CD1c-positive myeloid dendritic cell (primary cell): Measurements from ENCODE around the gene HACD2.

ENCODE experiments used
- DNase-seq: peaks from one replicate; pipeline ENCODE4 v3.0.0-alpha.2; 2016; ENCODE audit errors: extremely low spot score

HACD2 gene, protein sequence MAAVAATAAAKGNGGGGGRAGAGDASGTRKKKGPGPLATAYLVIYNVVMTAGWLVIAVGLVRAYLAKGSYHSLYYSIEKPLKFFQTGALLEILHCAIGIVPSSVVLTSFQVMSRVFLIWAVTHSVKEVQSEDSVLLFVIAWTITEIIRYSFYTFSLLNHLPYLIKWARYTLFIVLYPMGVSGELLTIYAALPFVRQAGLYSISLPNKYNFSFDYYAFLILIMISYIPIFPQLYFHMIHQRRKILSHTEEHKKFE

DNA sequence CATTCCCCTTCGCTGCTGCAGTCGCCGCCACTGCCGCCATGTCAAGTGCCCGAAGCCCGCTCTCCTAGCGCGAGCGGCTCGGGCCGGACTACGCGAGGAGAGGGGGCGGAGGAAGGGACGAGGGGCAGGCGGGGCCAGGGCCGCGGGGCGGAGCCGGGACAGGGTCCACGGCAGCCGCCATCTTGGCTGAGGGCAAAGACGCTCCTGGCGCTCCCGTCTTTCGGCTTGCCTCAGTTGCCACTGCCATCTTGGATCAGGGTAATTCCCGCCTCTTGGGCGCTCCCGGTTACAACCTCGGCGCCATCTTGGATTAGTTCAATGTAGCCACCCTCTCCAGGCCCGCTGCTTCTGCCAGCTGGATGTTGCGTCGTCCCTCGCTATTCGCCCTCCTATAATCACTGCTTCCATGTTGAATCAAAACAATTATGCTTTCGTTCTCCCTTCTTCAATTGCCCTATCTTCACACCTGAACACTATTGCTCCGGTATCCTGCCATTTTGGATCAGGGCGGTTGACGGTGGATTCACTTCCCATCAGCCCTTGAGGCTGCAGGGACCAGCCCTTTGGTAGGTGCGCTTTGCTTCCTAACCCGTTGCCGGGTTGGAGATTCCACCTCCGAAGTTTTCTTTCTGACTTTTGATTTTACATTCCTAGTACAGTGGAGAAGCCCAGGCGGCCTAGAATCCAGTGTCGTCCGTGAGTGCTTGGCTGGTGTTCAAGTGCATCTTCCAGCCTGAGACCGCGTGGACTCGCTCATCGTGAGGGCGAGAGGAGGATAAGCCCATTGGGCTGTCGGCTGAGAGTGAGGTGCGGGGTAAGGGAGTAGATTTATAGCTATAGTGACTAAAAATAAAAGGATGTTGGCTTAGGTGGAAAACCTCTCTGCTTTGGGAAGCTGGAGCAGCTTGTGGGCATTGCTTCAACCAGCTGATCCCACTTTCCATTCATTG, at the start of gene HACD2:
Gene HACD2 (minus strand): TSS at position 66 of the 950 bp plus-strand sequence. CDS start 26 bp downstream, at position 40.
- DNase-seq = peak; percentile 98

DNA sequence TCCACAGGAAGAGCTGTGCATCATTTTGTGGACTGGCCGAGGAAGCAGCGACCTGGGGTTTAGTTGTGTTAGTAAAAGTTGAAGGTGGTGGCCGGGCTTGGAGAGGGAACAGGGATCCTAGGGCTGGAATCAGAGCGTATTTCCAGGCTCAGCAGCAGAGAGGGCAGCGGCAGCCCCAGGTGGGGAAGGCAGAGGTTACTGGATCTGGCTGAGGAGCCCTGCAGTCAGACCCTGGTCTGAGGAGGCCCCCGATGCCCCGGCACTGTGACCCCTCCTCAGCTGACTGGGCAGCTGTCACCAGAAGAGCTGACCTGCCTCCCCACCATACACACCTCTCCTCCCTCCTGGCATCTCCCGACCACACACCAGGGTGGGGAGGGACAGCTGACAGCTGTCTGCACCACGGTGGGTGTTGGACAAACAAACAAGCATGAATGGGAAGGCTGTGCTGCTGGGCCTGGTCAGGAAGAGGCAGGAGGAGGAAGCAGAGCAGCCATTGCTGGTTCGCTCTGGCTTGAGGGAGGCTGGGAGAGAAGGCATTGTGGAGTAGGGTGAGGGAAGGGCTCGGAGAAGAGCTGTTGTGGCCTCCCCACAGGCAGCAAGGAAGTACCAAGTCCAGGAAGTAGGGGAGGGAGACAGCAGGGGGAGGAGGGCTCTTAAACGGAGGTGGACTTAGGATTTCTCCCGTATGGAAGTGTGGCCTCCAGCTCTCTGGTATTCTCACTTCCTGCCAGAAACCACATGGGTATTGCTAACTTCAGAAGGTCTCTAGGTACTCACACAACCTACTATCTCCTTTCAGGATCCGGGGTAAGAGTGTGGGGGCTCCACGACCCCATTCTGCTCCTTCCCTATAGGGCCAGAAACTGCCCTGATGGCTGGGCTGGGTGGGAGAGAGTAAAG, 49.5 kb upstream of the HACD2 start:
- DNase-seq = no peak

DNA sequence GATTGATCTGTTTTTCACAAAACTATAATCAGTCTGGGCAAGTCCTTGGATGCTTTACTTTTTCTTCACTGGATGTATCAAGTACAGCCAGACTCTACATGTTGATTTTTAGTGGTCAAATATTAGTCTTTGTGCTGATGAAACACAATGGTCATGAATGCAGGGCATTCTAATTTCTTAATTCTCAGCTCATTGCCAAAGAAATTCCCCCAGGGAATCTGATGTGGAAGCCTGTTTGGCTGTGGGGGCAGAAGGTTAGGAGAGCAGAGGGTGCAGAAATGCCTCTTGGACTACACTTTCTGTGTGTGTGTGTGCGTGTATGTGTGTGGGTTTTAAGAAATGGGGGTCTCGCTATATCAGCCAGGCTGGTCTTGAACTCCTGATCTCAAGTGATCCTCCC, 48.7 kb upstream of the HACD2 start:
- DNase-seq = no peak

DNA sequence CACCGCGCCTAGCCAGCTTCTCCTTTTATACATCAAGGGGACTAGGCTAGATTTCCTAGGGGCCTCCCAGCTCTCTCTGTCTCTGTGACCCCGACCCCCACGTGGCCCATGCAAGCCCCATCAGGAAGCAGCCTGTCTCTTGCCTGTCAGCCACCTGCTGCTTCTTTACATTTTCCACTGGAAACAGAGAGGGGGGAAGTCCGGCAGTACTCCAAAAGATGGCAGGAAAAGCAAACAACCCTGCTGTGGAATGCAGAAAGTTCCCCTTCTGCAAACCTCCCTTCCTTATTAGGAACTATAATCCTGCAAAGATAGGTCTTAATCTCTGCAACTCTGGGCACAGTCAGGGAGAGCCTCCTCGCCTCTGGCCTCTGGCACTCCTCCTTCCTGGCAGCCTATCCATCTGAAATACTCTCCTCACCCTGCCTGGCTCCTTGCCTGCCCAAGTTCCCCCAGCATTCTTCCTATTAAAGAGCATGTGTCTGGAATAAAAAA, 47.4 kb upstream of the HACD2 start:
- DNase-seq = no peak

DNA sequence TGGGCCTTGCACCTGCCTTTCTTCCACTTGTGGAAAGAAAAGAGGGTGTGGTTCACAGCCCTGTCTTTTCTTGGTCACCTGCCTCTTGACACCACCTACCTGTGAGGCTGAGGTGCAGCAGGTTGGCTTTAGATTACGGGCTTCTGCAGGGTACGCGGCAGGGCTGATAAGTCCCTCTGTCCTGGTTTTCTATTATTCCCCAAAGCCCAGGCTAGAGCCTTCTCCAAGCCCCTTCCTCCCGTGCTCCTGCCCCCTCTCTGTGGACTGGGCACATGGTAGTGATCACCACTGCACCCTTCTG, 44.8 kb upstream of the HACD2 start:
- DNase-seq = no peak

DNA sequence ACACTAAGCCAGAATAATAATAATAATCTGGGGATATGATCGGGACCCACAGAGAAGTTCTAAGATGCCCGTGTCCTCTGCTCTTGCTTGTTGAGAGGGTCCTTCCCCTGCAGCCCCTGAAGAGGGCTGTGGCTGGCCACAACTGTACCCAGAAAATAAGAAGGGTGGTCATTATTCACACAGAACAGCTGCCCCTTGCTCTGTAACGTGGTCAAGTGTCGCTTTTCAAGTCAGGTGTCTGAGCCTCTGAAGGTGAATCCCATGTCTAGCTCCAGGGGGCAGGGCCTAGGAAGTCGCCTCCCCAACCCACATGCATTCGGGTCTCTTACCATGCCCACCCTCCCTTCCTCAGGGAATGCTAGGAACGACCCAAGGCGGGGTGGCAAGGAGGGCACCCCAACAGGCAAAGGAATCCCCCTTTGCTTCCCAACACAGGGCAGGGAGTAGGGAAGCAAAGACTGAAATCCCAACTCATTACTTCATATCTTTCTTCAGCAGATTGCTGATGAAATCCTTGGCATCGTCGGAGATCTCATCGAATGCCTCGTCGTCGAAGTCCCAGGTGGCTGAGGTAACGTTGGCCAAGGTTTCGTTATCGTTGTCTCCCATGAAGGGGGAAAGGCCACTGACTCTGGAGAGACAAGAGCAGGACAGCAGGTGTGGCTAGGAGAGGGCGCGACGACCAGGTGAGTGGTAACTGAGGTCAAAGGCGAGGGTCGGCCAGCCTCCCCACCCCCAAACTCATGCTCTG, 44.3 kb upstream of the HACD2 start:
- DNase-seq = no peak

DNA sequence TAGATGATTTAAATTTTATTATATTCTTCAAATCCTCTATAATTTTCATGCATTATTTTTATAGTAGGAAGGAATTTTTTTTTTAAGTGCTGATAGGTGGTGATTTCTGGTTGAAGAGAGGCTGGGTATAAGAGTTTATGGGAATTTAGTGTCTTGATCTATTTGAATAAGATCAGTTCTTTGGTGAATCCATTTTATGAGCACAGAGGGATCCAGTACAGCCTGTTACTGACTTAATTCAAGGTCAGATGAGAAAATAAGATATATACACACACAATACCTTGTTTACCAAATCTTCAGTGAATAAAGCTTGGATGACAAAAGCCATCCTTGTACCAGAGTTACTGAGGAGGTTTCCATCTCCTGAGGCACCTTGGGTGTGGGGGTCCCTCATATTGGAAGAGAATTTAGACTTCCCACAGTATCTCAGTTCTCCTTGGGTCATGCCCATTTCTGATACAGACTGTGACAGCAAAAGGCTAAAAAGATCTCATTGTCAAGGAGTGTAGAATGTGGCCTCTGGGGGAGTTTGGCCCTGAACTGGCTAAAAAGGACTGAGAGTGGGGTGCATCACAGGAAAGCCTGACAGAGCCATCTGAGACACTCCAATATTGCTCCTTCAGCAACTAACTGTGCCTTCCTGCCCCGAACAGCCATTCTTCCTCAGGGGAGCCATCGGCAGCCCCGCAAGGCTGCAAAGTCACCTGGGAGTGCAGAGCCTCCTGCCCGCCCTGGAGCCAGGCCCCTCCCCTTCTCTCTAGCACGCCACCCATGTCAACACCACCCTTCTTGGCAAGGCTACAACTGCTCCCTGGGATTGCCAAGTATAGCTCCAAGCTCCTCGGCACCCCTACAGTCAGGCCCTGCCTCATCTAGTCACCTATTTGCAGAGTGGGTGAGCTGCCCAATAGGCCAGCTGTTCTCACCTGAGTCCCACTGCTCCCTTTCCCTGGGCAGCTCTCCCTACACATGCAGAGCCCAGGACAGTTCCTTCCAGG, 43.1 kb upstream of the HACD2 start:
- no peak for DNase-seq

DNA sequence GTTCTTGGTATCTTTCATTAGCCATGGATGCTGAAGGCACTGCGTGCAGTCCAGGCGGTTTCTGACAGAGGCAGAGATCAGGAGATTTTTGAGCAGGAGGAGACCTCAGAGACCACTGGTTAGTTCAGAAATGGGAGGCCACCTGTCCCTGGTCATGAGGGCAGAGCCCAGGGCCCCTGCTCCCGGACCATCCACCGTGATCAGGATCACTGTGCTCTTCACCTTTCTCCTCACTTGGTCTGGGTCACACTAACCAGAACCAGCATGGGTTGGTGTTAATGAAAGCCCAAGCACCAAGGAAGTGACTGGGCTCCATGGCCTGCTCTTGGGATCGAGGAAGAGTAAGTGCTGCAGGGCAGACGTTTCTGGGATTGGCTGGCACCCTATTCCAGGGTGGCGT, 42.0 kb upstream of the HACD2 start:
- no peak for DNase-seq

DNA sequence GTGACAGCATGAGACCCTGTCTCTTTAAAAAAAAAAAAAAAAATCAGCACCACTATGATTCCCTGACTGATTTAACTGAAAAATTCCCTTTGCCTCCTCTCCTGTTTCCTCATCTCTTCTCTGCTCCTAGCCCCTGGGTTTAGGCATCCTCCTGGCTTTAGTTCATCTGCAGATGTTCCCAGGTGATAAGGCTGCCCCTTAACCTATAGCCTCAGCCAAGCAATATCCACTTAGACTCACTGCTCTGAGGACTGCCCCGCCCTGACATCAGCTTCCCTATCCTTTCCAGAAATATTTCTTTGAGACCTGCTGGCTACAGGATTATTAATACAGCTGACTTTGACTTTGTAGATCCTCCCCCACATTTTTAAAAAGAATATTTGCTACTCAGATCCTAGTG, 39.4 kb upstream of the HACD2 start:
- no peak for DNase-seq

DNA sequence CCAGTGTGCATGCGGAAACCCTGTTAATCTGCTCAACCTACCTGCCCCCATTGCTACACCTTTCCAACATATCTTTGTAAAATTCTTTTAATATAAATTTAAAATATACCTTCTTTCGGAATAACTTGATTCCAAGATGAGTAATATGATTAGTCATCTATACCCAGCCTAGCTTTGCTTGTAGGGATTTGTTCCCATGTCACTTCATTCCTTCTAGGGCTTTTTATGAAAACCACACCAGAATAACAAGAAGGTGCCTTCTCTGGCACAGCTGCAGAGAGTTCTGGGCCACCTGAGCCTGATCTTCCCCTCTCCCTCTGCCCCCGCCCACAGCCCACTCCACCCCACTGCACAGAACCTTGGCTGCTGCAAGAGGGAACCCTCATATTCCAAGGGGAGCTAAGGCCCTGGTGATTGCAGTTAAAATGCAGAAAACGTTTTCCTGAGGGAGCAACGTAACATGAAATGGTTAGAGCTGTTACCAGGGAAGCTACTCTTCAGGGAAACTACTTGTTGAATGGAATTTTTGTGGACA, 38.6 kb upstream of the HACD2 start:
- no peak for DNase-seq

DNA sequence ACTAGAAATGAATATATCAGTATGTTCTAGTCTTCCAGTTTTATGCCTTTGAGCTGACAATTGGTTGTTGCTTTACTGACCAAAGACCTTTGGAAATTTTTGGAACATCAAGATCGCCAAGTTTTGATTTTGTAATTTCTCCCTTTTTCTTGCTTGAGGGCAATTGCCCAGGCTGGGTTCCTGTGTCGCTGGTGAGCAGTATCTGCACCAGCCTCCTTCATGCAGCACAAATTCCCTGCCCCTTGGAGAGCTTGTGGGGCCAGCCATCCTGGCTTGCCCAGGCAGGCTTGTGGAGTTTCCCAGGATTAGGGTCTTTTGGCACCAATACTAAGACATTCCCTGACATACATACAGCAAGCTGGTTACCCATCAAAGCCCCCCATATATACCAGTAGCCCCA, 37.9 kb upstream of the HACD2 start:
- no peak for DNase-seq

DNA sequence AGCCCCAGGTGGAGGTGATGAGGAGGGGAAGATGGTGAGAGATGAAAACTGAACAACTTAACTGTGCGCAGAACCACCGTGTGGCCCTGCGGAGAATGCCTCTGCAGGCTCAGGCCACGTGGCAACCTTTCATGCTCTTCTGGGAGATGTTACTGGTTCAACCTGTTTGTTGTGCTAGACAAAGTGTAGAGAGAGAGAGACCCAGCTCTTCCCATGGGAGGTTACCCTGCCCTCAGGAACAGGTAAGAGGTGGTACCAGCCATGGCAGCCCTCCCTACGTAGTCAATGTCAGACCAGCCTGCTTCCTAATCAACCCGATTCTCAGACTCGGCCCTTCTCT, 37.0 kb upstream of the HACD2 start:
- DNase-seq = no peak

DNA sequence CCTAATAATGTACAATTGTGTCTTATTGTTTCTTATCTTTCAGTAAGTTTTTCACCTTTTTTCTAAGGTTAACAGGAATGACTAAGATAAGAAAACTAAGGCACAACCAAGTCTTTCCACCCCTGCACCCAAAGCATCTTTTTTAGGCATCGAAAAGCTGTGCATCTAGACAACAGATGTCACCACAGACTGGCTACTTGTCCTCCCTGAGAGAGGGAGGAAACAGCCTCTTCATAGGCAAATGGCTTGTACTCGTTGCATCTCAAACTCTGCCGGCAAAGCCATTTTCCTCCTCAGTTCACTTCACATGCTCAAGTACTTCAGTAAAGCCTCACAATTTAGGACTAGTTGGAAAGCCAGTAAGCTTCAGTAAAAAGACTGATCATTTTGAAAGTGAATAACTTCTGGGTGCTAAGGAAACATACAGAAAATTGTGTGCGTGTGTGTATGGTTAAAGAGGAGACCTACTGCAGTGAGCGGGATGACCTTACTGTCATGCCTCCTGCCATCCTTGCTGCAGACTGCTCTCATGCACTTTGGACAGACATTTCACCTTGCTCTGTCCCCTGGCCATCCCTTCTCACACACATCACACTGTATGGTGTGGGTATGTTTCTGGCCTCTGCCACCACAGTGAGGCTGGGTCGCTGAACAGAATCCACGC, 36.5 kb upstream of the HACD2 start:
- DNase-seq = no peak

DNA sequence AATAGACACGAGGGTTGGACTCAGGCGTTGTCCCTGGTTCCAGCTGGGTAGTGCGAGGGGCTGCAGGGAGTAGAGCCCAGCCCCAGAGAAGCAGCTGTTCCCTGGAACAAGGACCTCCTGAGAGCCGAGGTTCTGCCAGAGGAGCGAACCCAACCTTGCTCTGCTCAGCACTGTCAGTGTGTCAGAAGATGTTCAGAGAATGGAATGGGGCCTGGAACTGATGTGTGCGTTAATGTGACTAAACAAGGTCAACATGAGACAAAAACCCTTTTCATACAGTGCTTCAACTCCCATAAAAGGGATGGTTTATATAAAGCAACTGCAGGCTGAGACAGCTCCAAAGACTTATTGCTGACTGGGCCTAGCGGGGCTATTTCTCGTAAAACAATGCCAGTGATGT, 35.5 kb upstream of the HACD2 start:
- no peak for DNase-seq

DNA sequence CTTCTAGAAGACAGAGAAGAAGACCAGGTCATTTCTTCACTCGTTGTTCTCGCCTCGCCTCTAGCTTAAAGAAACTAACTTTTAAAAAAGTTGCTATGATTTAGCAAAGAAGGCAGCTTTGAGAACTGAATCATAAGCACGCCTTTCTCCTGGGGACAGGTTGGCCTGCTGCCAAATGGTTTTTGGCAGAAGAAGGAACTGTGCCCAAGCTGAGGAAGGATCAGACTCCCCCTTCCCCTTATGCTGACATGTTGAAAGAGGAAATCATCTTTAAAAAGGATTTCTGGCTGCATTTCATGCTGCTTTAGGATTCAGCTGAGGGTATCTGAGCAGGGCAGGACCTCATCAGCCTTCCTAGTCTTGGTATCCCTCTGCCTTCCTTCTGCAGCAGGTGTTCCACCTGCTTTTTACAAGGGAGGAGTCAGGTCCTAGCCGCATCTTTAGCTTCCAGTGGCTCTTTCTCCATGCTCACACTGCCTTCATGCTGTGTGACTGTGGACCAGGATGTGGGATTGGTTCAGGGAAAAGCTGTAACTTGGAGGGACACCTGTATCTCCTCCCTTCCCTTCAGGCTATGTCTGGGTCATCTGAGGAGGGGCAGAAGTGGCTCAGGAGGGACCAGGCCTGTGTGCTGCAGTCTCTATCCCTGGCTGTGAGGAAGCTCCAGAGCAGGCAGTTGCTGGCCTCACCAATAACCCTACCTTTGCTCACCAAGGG, 34.1 kb upstream of the HACD2 start:
- DNase-seq = peak; percentile 96

DNA sequence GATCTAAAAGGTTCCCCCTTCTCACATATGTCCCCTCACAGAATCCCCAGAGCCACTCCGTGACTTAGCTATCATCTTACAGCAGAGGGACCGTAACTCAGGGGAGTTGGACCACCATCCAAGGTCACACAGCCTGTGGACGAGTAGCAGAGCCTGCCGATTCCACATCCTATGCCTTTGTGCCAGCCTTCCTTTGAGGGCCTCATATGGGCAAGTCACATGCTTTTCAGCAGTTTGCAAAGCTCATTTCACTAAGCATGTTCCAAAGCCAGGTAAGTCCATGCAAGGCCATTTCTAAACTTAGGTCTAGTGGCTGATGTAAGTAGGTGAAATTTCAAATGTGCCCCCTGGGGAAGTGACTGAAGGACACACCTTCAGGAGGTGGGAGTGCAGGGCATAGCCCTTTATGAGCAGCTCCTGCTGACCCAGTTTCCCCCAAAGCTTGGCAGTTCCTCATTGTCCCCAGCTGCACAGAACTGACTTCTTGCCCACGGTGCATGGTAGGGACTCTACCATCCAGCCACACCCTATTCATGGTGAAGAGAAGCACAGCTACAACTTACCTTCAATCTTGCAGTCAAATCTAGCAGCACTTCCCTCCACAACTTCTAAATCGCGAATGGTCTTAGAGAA, 33.3 kb upstream of the HACD2 start:
- DNase-seq = peak; percentile 63

DNA sequence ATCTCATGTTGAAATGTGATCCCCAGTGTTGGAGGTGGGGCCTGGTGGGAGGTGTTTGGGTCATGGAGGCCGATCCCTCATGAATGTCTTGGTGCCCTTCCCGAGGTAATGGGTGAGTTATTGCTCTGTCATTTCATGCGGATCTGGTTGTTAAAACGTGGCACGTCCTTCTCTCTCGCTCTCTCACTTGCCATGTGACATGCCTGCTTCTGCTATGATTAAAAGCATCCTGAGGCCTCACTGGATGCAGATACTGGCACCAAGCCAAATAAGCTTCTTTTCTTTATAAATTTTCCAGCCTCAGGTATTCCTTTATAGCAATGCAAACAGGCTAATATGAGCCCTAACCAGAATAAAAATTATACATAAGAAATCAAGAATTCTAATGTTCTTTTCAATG, 31.7 kb upstream of the HACD2 start:
- DNase-seq = no peak

DNA sequence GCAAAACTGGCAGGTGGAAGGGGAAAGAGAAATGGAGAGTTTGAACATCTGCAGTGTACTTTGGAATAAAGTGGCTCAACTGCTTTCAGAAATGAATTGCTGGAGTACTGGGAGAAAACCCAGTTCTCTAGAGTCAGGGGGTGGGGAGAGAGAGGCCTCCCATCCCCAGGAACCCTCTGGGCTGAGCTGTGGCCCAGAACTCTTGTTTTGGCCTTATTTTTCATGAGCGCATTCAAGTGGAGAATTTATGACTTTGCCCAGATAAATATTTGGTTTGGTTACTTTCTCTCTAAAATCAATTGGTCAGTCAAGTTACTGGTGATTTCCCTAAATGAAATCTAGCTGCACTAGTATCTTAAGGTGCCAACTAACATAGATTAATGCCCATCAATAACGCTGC, 28.7 kb upstream of the HACD2 start:
- DNase-seq = no peak
